Measurements from ENCODE around the gene AMPD2. TPM values are rescaled to one million over a fixed set of nuclear protein-coding genes. Genes with fewer than 3 reads are reported as not detected.

AMPD2 gene
- total RNA-seq, 2 experiments from 2014 or later = 170 to 191 TPM

DNA sequence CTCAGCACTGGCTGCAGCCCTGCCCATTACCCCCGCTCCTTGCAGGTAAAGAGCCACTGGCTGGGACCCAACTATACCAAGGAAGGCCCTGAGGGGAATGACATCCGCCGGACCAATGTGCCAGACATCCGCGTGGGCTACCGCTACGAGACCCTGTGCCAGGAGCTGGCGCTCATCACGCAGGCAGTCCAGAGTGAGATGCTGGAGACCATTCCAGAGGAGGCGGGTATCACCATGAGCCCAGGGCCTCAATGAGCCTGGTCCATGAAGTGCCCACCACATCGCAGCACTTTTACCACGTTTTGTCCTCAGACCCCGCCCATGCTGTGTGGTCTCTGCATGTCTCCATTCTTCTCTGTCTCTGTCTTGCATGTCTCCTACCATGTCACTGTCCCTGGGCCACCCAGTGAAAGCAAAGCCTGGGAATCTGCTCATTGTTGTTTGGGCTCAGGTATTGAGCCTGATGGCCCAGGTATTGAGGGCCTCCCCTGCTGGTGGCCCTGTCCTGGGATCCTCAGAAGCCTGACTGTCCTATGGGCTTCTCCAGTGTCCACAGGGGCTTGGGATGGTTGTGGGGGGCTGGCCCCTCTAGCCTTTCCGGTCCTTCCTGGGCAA lies 11.4 kb downstream of the AMPD2 start:
- Mint-ChIP-seq H3K9me3 (no peaks in the 10 kb centered on the region), H3K27me3 (no peaks in the 10 kb centered on the region), H3K4me1 (ENCODE audit: low read depth) (peaks cover 17% of the 10 kb centered on the region), H3K27ac (no peak overlapping the region), H3K4me3 (no peak overlapping the region), H3K36me3 (ENCODE audit: low read depth) (peaks cover 58% of the 10 kb centered on the region)
- POLR2A ChIA-PET = interaction anchor here (1.4 to 1.7 kb wide), 2 partner anchors 9 to 83 kb away, joined by 6 to 7 read pairs; partner anchors contain the start of gene GNAI3
- TF ChIP-seq, protein P1, sequence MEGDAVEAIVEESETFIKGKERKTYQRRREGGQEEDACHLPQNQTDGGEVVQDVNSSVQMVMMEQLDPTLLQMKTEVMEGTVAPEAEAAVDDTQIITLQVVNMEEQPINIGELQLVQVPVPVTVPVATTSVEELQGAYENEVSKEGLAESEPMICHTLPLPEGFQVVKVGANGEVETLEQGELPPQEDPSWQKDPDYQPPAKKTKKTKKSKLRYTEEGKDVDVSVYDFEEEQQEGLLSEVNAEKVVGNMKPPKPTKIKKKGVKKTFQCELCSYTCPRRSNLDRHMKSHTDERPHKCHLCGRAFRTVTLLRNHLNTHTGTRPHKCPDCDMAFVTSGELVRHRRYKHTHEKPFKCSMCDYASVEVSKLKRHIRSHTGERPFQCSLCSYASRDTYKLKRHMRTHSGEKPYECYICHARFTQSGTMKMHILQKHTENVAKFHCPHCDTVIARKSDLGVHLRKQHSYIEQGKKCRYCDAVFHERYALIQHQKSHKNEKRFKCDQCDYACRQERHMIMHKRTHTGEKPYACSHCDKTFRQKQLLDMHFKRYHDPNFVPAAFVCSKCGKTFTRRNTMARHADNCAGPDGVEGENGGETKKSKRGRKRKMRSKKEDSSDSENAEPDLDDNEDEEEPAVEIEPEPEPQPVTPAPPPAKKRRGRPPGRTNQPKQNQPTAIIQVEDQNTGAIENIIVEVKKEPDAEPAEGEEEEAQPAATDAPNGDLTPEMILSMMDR (IDR thresholded peaks at IDR 0.05) = no peak
- Histone ChIP-seq H3K4me3 (ENCODE audit: low read length) (no peak overlapping the region), H3K4me1 (ENCODE audit: insufficient read depth, low read length) (peaks cover 9% of the 10 kb centered on the region), H3K27ac (ENCODE audit: low read depth in 1 of 2, low read length in 2 of 2) (no peak overlapping the region), H3K27me3 (ENCODE audit: control insufficient read depth in 1 of 2, insufficient read depth in 2 of 2, low read length in 2 of 2) (no peaks in the 10 kb centered on the region), H3K36me3 (ENCODE audit: insufficient read depth, low read length) (peaks cover 58% of the 10 kb centered on the region), H3K9me3 (ENCODE audit: control insufficient read depth in 1 of 2, insufficient read depth in 1 of 2, low read length in 2 of 2) (no peaks in the 10 kb centered on the region)
- ATAC-seq (ENCODE audit: poor library complexity) (no peak), DNase-seq (no peak)
- CTCF ChIA-PET = interaction anchor here (0.6 to 1.4 kb wide), 4 partner anchors 9 to 85 kb away, joined by 3 to 14 read pairs (median 4); partner anchors contain the start of gene GNAI3
- intact Hi-C loops (cut with DNase I, micrococcal nuclease) = loop anchor here (1.0 to 5.0 kb wide), 3 partner anchors 39 to 86 kb away; no protein-coding TSS in a partner anchor

DNA sequence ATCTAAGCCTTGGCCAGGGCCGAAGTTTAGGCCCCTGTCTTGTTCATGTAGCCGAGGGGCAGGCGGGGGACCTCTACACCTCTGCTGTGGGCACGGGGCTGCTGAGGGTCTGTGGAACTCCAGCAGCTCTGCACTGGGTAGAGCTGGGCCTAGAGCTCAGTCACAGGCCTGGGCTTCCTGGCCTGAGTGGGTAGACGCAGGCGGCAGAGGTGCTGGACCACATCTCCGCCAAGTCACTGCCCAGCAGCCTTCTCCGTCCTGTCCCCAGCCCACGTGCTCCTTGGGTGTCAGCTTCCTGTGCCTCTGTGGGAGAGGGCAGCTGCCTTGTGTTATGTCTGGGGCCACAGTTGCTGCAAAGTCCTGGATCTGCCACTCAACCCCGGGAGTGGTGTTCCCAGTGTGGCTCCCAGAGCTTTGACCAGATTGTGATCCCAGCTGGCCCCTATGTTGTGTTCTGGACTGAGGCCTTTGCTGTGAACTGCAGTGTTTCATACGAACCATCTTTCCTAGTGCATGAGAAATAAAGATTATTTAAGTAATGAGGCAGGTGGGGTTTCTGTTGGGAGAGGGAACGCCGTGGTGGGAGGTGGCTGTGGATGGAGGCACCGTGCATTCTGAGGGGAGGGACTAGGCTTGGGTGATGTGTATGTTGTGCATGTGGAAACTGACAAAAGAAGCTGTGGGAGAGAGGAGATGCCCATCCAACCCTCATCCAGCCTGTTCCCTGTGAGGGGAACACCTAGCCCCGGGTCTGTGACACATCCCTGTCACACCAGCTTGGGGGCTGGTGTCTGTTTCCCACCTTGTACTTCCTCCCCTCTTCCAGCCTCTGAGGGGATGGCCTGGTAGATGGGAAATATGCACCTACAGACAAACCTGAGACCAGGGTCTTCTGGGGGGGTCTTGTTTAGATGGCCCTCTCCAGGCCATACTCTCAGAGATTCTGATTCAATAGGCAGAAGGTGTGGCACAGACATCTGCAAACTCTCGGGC lies 12.2 kb downstream of the AMPD2 start:
- H3K27me3 Mint-ChIP-seq = no peaks in the 10 kb centered on the region
- TF ChIP-seq, protein P1 (IDR thresholded peaks at IDR 0.05) = no peak

DNA sequence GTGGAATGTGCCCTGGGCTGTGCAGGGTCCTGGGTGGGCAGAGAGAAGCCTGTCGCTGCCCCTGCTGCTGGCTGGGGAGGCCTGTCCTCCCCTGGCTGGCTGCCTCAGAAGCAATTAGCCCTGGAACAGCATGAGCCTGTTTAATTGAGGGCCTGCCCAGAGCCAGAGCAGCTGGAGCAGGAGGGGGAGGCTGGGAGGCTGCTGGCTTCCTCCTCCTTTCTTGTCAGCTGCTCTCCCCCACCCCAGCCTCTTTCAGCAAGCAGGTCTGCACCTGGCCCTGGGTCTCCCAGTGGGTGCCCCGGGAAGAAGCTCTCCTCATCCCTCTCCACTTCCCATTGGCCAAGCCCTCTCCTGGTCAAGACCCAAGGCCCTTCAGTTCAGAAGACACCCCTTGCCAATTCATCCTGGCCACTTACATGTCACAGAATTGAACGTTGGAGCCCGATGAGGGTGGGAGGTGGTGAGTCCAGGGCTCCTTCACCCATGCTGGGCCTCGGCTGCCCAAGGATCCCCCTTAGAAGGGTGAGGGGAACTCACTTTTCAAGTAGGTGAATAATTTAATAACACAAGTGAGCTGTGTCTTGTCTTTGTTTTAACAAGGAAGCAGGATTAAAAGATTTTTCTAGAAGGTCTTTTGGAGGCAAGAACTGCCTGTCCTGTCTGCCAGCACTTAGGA lies 13.2 kb downstream of the AMPD2 start:
- Histone ChIP-seq H3K4me1 (ENCODE audit: insufficient read depth, low read length) (peaks cover 9% of the 10 kb centered on the region), H3K4me3 (ENCODE audit: low read length) (no peak overlapping the region), H3K9me3 (ENCODE audit: control insufficient read depth in 1 of 2, insufficient read depth in 1 of 2, low read length in 2 of 2) (no peaks in the 10 kb centered on the region), H3K36me3 (ENCODE audit: insufficient read depth, low read length) (peaks cover 40% of the 10 kb centered on the region), H3K27ac (ENCODE audit: low read depth in 1 of 2, low read length in 2 of 2) (no peak overlapping the region), H3K27me3 (ENCODE audit: control insufficient read depth in 1 of 2, insufficient read depth in 2 of 2, low read length in 2 of 2) (no peaks in the 10 kb centered on the region)
- peak in 1 of 14 experiments; percentile 11 for DNase-seq
- TF ChIP-seq, protein P1 (IDR thresholded peaks at IDR 0.05) = no peak
- no peaks in the 10 kb centered on the region for H3K27me3 Mint-ChIP-seq
- H3K27ac Mint-ChIP-seq = no peak overlapping the region
- ChIA-PET POLR2A (no interaction called here), CTCF (interaction anchor here (0.8 to 1.8 kb wide), 2 partner anchors 87 to 351 kb away, joined by 3 to 6 read pairs; no protein-coding TSS in a partner anchor)
- H3K9me3 Mint-ChIP-seq = no peaks in the 10 kb centered on the region
- intact Hi-C loops (cut with DNase I, micrococcal nuclease) = loop anchor here in 1 of 2 experiments (5.0 kb wide), 1 partner anchor 41 kb away; no protein-coding TSS in a partner anchor
- peaks cover 41% of the 10 kb centered on the region for H3K36me3 Mint-ChIP-seq (ENCODE audit: low read depth)
- no peak overlapping the region for H3K4me3 Mint-ChIP-seq
- peaks cover 14% of the 10 kb centered on the region for H3K4me1 Mint-ChIP-seq (ENCODE audit: low read depth)
- ATAC-seq (ENCODE audit: poor library complexity) = no peak

More for the DNA sequence above, 12.2 kb downstream of the AMPD2 start:
- H3K36me3 ChIP-seq (ENCODE audit: insufficient read depth, low read length) = peaks cover 50% of the 10 kb centered on the region
- DNase-seq (peak in 1 of 14 experiments; percentile 14), ATAC-seq (ENCODE audit: poor library complexity) (no peak)
- H3K27me3 ChIP-seq (ENCODE audit: control insufficient read depth in 1 of 2, insufficient read depth in 2 of 2, low read length in 2 of 2) = no peaks in the 10 kb centered on the region
- ChIA-PET CTCF (interaction anchor here (1.8 kb wide), 1 partner anchor 86 kb away, joined by 6 read pairs; no protein-coding TSS in a partner anchor), POLR2A (no interaction called here)
- H3K27ac ChIP-seq (ENCODE audit: low read depth in 1 of 2, low read length in 2 of 2) = no peak overlapping the region
- Mint-ChIP-seq H3K4me3 (no peak overlapping the region), H3K4me1 (ENCODE audit: low read depth) (peaks cover 14% of the 10 kb centered on the region), H3K27ac (no peak overlapping the region), H3K9me3 (no peaks in the 10 kb centered on the region), H3K36me3 (ENCODE audit: low read depth) (peaks cover 51% of the 10 kb centered on the region)
- no peak overlapping the region for H3K4me3 ChIP-seq (ENCODE audit: low read length)
- H3K4me1 ChIP-seq (ENCODE audit: insufficient read depth, low read length) = peaks cover 9% of the 10 kb centered on the region
- intact Hi-C loops (cut with DNase I, micrococcal nuclease) = loop anchor here in 1 of 2 experiments (5.0 kb wide), 1 partner anchor 40 kb away; no protein-coding TSS in a partner anchor
- no peaks in the 10 kb centered on the region for H3K9me3 ChIP-seq (ENCODE audit: control insufficient read depth in 1 of 2, insufficient read depth in 1 of 2, low read length in 2 of 2)
